AG10803 (cell line): ENCODE measurements around the gene NEO1.

ENCODE experiments used
- DNase-seq: peaks from one replicate; pipeline ENCODE4 v3.0.0; 2010; ENCODE audit warnings: low read depth
- H3K4me3 ChIP-seq: 2 replicates; pipeline ENCODE4 v1.5.1; 2011; ENCODE audit warnings: mild to moderate bottlenecking, low read length, control low read depth
- TF ChIP-seq, protein P1 (sequence below): conservative IDR thresholded peaks from 2 replicates; pipeline ENCODE4 v1.5.1; 2011; ENCODE audit warnings: mild to moderate bottlenecking, low read length, control low read depth, inconsistent platforms

NEO1 gene

DNA sequence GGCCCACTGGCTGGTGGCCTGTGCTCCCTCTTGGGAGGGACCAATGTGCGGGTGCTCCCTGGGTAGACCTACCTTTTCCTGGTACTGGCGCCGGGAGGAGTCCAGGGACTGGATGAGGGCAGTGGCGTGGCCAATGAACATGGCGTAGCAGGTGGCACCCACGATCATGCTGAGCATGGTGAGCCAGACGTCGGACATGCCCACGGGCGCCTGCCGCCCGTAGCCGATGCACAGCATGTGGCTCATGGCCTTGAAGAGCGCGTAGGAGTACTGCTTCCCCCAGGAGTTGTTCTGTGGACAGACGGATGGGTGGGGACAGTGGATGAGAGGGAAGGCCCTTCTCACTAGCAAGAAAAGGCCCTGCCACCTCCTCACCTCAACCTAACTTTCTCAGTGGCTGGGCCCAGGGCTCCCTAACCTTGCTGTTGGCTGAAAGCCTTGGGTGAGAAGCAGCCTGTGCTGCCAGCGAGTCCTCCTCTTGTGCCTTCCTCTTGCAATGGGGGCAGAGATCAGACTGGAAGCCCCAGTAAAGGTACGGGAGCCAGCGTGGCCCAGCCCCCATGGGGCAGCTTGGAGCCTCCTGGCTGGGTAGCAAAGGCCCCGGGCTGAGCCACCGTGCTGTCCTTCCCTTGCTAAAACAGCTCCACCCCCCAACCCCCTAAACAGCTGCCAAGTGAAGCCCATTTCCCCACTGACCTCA, 277.4 kb downstream of the NEO1 start:
- no peak for DNase-seq
- H3K4me3 ChIP-seq, result no peak overlapping the region
- TF ChIP-seq, protein P1, sequence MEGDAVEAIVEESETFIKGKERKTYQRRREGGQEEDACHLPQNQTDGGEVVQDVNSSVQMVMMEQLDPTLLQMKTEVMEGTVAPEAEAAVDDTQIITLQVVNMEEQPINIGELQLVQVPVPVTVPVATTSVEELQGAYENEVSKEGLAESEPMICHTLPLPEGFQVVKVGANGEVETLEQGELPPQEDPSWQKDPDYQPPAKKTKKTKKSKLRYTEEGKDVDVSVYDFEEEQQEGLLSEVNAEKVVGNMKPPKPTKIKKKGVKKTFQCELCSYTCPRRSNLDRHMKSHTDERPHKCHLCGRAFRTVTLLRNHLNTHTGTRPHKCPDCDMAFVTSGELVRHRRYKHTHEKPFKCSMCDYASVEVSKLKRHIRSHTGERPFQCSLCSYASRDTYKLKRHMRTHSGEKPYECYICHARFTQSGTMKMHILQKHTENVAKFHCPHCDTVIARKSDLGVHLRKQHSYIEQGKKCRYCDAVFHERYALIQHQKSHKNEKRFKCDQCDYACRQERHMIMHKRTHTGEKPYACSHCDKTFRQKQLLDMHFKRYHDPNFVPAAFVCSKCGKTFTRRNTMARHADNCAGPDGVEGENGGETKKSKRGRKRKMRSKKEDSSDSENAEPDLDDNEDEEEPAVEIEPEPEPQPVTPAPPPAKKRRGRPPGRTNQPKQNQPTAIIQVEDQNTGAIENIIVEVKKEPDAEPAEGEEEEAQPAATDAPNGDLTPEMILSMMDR, result no peak

DNA sequence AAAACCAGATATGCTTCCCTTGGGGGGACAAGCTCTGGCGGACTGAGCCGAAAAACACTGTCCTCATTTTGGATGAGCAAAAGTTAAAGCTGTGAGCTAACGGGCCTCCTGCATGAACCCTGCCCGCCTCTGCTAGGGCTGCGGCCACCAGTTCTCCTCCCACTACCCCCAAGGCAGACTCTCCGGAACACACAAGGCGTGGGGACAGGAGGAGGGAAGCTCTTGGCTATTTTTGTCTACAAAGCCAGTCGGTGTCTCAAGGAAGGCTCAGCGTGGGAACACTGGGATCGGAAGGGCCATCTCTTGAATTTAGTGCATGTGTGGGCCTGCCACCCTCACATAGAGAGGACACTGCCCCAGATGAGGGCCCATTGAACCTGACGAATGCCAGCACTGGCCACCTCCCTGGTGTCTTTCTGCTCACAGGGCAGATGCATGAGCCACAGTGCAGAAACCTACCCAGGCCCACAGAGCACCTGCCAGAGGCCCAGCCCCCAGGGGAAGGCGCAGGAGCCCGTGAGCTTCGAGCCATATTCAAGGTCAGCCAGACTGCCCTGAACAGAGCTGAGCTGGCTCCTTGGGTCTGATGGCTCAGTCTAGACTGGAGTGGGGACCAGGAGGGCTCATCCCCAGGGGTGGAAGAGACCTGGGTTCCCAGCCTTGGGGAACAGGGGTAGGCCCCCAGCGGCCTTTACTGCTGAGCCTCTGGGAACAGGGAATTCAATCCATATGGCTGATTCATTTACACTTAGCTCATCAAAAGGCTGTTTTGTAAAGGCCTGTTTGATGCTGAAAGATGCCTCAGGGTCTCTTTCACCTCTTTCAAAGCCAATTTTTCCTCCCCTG, 278.2 kb downstream of the NEO1 start:
- TF ChIP-seq, protein P1, result no peak
- DNase-seq, result no peak
- H3K4me3 ChIP-seq, result no peak overlapping the region

DNA sequence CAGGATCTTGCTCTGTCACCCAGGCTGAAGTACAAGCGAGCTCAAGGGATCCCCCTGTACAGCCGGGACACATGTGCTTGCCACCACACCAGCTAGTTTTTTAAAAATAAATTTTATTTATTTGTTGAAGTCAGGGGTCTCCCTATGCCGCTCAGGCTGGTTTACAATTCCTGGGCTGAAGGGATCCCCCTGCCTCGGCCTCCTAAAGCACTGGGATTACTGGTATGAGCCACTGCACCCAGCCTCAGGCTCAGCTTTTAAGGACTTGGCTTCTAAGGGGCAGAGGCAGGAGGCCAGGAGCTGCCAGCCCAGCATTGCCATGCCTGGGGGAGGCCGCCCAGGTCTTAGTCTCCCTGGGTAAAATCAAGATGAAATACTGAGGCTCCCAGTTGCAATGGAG, 279.2 kb downstream of the NEO1 start:
- no peak overlapping the region for H3K4me3 ChIP-seq
- TF ChIP-seq, protein P1, result no peak
- no peak for DNase-seq

DNA sequence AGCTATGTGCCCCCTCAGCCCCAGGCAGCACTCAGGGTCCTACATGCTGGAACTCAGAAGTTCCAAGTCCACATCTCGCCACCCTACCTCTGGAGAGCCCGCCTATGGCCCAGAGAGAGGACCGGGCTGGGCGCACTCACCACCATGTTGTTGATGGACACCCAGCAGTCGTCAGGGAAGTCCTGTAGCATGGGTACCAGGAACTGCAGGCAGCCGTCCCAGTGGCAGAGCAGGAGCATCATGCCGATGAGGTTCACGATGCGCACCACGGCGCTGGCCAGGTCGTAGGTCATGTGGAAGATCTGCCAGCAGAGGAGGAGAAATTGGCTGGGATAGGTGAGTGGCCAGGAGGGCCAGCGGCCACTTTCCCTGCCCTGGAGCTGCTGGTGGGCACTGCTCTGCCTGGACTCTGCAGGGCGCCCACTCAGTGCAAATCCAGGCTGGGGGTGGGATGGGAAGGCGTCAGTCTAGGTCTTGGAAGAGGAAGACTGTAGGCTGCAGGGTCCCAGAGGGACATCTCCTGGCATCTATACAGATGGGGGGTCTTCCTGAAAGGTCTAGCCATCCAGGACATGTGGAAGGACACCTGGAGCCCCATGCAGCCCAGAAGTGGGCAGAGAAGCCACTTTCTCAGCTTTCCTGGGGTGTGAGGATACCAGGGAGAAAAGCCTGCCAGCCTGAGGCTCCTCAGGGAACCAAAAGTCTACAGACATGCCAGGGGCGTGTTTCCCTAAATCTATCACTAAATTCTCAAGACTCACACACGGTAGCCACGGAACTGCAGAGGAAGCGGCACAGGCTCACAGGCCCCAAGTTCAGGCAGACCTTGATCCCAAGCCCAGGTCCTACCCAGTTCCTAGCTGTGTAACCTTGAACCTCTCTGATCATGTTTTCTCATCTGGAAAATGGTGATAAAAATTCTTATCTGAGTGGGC, 280.0 kb downstream of the NEO1 start:
- no peak overlapping the region for H3K4me3 ChIP-seq
- TF ChIP-seq, protein P1, result no peak
- DNase-seq, result no peak

DNA sequence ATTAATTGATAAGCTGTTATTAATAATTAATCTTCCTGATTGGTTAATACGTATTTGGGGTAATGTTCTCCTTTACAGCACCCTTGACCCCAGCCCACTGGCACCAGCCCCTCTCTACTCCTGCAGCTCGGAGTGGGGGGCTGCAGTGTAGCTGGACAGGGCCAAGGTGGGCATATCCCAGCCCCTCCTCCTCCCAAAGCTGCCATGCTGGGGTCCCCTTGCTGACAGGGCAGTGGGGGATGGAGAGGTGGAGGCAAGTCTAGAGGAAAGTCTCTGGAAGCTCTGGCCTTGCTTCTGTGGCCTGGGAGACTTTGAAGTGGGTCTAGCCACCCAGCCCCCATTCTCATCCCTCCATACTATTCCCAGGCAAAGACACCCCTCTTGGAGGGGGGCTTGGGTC, 280.7 kb downstream of the NEO1 start:
- no peak overlapping the region for H3K4me3 ChIP-seq
- TF ChIP-seq, protein P1, result no peak
- DNase-seq, result no peak

DNA sequence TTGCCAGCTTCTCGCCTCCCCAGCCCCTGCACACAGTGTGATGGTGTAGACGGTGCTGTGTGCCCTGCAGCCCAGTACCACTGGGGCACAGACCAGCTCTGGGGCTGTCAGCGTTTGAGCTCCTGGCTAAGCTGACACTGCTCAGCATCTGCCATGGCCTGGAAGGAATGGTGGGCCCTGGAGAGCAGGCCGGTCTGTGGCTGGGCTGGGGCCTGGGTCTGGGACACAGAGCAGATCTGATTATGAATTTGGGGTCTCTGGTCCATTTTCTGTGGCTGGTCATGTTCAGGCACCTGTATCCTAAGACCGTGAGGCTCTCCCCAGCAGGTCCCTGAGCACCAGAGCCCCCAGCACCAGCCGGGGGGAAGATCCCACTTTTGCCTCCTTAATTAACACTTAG, 281.8 kb downstream of the NEO1 start:
- TF ChIP-seq, protein P1, result no peak
- DNase-seq, result no peak
- H3K4me3 ChIP-seq, result no peak overlapping the region
